DMS153 treated with DMSO at 0.1 percent for 48 hours (cell line): ENCODE data around the gene ANKRD44.

Experiments
- DNase-seq: peaks from one replicate; lab custom pipeline; 2025; ENCODE audit not compliant: unreplicated experiment; lab: John Stamatoyannopoulos, UW

The ANKRD44 gene

GRCh38 chr2:197322143-197322542 lies 11.6 kb upstream of the ANKRD44 start:
- no peak for DNase-seq

GRCh38 chr2:197315371-197315770 lies 4.8 kb upstream of the ANKRD44 start:
- no peak for DNase-seq

GRCh38 chr2:197312186-197312585 lies 1.6 kb upstream of the ANKRD44 start:
- no peak for DNase-seq

GRCh38 chr2:197311421-197312033 lies 947 bp upstream of the ANKRD44 start:
- no peak for DNase-seq

- DNase-seq = no peak
These were observed 424 bp upstream of the ANKRD44 start for GRCh38 chr2:197310987-197311420.

- DNase-seq = no peak
These were observed 819 bp downstream of the ANKRD44 start for GRCh38 chr2:197309691-197310231.

- DNase-seq = no peak
These were observed 1.4 kb downstream of the ANKRD44 start for GRCh38 chr2:197308996-197309690.

GRCh38 chr2:197308585-197308984 lies 2.0 kb downstream of the ANKRD44 start:
- no peak for DNase-seq

- DNase-seq = no peak
These were observed 2.6 kb downstream of the ANKRD44 start for GRCh38 chr2:197307933-197308521.

- no peak for DNase-seq
These were observed 3.2 kb downstream of the ANKRD44 start for GRCh38 chr2:197307236-197307932.

- no peak for DNase-seq
These were observed 3.9 kb downstream of the ANKRD44 start for GRCh38 chr2:197306696-197307040.

GRCh38 chr2:197306024-197306695 lies 4.4 kb downstream of the ANKRD44 start:
- no peak for DNase-seq

- DNase-seq = no peak
These were observed 6.0 kb downstream of the ANKRD44 start for GRCh38 chr2:197304556-197305011.

- no peak for DNase-seq
These were observed 10.4 kb downstream of the ANKRD44 start for GRCh38 chr2:197300139-197300538.

- DNase-seq = no peak
These were observed 12.0 kb downstream of the ANKRD44 start for GRCh38 chr2:197298609-197299008.

GRCh38 chr2:197297772-197298318 lies 12.7 kb downstream of the ANKRD44 start:
- no peak for DNase-seq

- DNase-seq = no peak
These were observed 13.3 kb downstream of the ANKRD44 start for GRCh38 chr2:197297266-197297665.

GRCh38 chr2:197296835-197297234 lies 13.7 kb downstream of the ANKRD44 start:
- DNase-seq = no peak

GRCh38 chr2:197294260-197294659 lies 16.3 kb downstream of the ANKRD44 start:
- DNase-seq = no peak

GRCh38 chr2:197293252-197294007 lies 17.1 kb downstream of the ANKRD44 start:
- DNase-seq = no peak
